GM21786 (cell line): ENCODE results near the gene FBF1.
"Not testable (repeated sequence)": the region's sequence is repeated elsewhere in the genome, so short reads cannot be mapped to it uniquely, and the experiment has no call there.

Experiments
- ATAC-seq: cut with Tn5 transposase; IDR thresholded peaks from one replicate; pipeline ENCODE4 v1.9.1; 2021; ENCODE audit not compliant: unreplicated experiment

FBF1 gene

GRCh38 chr17:75897160-75898019 is 43.5 kb downstream of the FBF1 start:
- ATAC-seq, result peak; percentile 8

GRCh38 chr17:75896415-75897159 is 44.3 kb downstream of the FBF1 start, which contains the start of gene TRIM65:
TSS of gene TRIM65 (minus strand) at chr17:75896951. CDS start at chr17:75896937, 14 bp downstream.
- peak; percentile 50 for ATAC-seq

- ATAC-seq, result no peak
Measured at GRCh38 chr17:75895370-75896155, 45.3 kb downstream of the FBF1 start.

- ATAC-seq, result no peak
Measured at GRCh38 chr17:75894049-75894733, 46.7 kb downstream of the FBF1 start.

GRCh38 chr17:75893305-75894048 is 47.4 kb downstream of the FBF1 start:
- no peak for ATAC-seq

- ATAC-seq, result no peak
Measured at GRCh38 chr17:75892556-75893224, 48.2 kb downstream of the FBF1 start.

- ATAC-seq, result no peak
Measured at GRCh38 chr17:75891605-75892555, 49.0 kb downstream of the FBF1 start.

GRCh38 chr17:75891022-75891604 is 49.7 kb downstream of the FBF1 start:
- ATAC-seq, result no peak

- ATAC-seq, result no peak
Measured at GRCh38 chr17:75889454-75889853, 51.4 kb downstream of the FBF1 start.

- no peak for ATAC-seq
Measured at GRCh38 chr17:75888484-75888883, 52.4 kb downstream of the FBF1 start.

- ATAC-seq, result not testable (repeated sequence)
Measured at GRCh38 chr17:75885860-75886259, 55.0 kb downstream of the FBF1 start.

- no peak for ATAC-seq
Measured at GRCh38 chr17:75885431-75885830, 55.4 kb downstream of the FBF1 start.

- ATAC-seq, result no peak
Measured at GRCh38 chr17:75881678-75882454, 59.0 kb downstream of the FBF1 start.

GRCh38 chr17:75880266-75880665 is 60.6 kb downstream of the FBF1 start:
- no peak for ATAC-seq

- no peak for ATAC-seq
Measured at GRCh38 chr17:75878174-75878998, 62.5 kb downstream of the FBF1 start, which contains the start of gene TRIM47. TSS of gene TRIM47 (minus strand) at chr17:75878581. CDS start at chr17:75878548, 33 bp downstream.

GRCh38 chr17:75877752-75878173 is 63.1 kb downstream of the FBF1 start:
- no peak for ATAC-seq
